Activated CD4-positive, alpha-beta T cell treated with anti-CD3 and anti-CD28 coated beads for 4 hours (primary cell): Measurements from ENCODE around the gene KIFBP.
"Not testable (repeated sequence)": the region's sequence is repeated elsewhere in the genome, so short reads cannot be mapped to it uniquely, and the experiment has no call there.

ENCODE experiments used
- DNase-seq, 2 donors: peaks; one replicate each; pipeline ENCODE4 v3.0.0-alpha.2; 2020

The KIFBP gene, protein sequence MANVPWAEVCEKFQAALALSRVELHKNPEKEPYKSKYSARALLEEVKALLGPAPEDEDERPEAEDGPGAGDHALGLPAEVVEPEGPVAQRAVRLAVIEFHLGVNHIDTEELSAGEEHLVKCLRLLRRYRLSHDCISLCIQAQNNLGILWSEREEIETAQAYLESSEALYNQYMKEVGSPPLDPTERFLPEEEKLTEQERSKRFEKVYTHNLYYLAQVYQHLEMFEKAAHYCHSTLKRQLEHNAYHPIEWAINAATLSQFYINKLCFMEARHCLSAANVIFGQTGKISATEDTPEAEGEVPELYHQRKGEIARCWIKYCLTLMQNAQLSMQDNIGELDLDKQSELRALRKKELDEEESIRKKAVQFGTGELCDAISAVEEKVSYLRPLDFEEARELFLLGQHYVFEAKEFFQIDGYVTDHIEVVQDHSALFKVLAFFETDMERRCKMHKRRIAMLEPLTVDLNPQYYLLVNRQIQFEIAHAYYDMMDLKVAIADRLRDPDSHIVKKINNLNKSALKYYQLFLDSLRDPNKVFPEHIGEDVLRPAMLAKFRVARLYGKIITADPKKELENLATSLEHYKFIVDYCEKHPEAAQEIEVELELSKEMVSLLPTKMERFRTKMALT

DNA sequence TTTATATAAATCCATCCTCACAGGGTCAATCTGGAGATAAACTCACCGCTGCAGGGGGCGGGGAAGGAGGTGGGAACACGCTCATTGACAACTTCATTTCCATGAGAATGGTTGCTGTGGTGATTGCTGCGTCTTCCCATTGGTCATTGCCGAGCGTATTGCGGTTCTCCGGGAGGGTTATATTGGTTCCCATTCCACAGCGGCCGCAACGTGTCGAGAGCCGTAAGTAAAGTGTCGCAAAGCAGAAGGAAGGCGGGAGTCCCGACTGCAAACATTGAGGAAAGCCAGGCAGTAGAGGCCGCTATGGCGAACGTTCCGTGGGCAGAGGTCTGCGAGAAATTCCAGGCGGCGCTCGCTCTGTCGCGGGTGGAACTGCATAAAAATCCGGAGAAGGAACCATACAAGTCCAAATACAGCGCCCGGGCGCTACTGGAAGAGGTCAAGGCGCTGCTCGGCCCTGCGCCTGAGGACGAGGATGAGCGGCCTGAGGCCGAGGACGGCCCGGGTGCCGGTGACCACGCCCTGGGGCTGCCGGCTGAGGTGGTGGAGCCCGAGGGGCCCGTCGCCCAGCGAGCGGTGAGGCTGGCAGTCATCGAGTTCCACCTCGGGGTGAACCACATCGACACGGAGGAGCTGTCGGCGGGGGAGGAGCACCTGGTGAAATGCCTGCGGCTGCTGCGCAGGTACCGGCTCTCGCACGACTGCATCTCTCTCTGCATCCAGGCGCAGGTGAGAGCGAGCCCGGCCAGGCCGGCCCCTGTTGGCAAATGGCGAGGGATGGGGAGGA lies at the start of gene KIFBP:
Gene KIFBP, plus strand, starts transcription at position 274 of the 787 bp plus-strand sequence. Its CDS starts 30 bp downstream, at position 304.
- peak; percentile 73 to 75 for DNase-seq

DNA sequence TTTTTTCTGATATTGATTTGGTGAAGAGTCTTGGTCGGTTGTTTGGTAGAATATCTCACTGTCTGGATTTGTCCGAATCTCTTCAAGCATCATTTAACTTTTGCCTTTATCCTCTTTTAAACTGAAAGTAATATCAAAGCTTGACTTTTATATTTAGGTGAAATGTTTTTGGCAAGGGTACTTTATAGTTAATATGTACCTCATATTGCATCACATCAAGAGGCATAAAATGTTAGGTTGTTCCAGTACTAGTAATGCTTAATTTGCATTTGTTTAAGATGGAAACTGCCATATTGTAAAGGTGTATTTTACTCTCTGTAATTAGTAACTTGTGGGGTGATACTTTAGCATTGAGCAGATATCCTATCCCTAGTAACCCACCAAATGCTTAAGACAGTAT lies 49.7 kb upstream of the KIFBP start:
- DNase-seq: no peak

DNA sequence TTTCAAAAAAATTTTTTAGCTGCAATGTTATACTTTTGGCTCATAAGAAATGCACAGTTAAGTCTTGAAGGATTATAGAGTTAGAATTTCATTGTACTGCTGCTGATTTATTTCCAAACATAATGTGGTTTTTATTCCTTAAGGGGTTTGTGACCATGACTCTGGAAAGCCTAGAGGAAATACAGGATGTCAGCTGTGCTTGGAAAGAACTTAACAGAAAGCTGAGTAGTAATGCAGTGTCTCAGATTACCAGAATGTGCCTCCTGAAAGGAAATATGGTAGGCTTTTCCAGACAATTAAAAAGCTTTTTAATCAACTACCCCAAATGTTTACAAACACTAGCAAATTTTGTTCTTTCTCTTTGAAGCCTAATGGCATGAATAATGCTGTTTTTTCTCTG lies 47.7 kb upstream of the KIFBP start:
- DNase-seq: not testable (repeated sequence)

DNA sequence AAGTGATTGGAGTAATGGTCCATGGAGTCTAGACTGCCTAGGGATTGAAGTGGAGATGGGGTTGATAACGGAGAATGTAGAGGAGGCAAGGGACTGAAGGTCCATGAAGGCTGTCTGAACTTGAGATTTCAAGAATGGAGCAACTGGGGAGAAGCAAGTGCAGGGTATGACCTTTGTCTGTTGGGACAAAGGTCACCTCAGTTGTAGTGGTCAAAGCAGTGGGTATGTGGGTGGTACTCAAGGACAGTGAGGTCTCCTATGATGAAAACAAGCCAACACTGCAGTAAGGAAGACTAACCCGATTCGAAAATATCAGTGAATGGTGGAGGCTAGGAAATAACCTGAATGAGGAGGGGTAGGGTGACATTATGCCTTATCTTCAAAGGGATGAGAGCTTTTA lies 38.0 kb upstream of the KIFBP start:
- DNase-seq: no peak

GRCh38 chr10:68954904-68955303 lies 33.7 kb upstream of the KIFBP start:
- no peak for DNase-seq

- no peak for DNase-seq
Measured at GRCh38 chr10:68955355-68955831, 33.2 kb upstream of the KIFBP start.

DNA sequence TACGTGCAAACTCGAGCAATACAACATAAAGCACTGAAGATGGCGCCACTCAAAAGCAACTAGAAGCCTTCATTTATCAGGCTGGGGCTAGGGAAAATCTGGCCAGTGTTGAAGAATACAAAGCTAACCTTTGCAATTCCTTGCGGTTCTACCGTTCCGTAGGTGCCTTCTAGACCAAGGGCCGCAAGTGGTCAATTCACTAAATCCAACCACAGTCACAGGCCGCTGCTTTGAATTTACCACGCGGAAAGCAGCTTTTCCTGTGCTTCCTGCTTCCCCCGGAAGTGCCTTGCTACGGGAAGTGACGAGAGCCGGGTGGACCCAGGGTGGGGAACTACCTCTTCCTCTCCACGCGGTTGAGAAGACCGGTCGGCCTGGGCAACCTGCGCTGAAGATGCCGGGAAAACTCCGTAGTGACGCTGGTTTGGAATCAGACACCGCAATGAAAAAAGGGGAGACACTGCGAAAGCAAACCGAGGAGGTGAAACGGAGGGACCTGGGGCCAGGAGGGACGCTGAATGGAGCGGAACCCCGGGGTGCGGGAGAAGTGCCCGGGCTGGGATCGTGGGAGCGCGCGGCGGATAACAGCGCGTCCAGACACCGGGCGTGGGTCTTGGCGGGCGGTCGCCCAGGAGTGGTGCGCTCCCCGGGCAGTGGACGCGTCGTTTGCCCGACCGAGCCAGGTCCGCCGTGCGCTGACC lies 32.6 kb upstream of the KIFBP start, which contains the start of gene DDX21:
Gene DDX21, plus strand, starts transcription at position 339 of the 701 bp plus-strand sequence. Its CDS starts 56 bp downstream, at position 395.
- peak; percentile 87 to 92 for DNase-seq

GRCh38 chr10:68957284-68957615 lies 31.4 kb upstream of the KIFBP start:
- no peak for DNase-seq

GRCh38 chr10:68957654-68958053 lies 30.9 kb upstream of the KIFBP start:
- DNase-seq: no peak

DNA sequence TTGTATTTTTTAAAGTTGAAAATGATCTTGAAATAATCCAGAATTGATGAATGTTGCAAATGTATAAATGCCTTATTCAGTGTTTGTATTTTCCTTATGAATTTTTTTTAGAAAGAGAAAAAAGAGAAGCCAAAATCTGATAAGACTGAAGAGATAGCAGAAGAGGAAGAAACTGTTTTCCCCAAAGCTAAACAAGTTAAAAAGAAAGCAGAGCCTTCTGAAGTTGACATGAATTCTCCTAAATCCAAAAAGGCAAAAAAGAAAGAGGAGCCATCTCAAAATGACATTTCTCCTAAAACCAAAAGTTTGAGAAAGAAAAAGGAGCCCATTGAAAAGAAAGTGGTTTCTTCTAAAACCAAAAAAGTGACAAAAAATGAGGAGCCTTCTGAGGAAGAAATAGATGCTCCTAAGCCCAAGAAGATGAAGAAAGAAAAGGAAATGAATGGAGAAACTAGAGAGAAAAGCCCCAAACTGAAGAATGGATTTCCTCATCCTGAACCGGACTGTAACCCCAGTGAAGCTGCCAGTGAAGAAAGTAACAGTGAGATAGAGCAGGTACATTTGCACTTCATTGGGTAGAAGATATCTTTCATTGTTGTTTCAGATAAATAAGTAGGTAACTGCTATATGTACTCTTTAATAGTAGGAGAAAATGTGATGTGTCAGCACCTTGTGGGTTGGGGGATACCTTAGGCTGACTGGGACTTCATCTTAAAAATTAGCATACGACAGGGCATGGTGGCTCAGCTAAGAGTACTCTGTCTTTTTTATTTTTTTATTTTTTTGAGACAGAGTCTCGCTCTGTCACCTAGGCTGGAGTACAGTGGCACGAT lies 28.7 kb upstream of the KIFBP start:
- DNase-seq: no peak

- DNase-seq: no peak
Measured at GRCh38 chr10:68963151-68963550, 25.5 kb upstream of the KIFBP start.

DNA sequence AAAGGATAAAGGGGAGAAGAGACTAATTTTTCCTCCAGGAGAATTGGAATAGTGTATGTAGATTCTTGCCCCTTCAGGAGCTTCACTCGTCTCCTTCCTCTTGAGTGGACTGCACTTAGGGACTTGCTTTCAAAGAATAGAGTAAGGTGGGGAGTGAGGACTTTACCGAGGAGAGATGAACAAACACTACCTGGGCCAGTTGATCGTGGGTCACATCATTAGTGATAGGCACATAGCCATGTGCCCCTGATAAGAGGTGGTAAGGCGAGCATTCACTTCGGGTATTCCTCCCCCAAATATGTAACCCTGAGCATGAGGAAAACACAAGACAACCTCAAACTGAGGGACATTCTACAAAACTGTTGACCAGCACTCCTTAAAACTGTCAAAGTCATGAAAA lies 14.6 kb upstream of the KIFBP start:
- DNase-seq: no peak

GRCh38 chr10:68975936-68976473 lies 12.6 kb upstream of the KIFBP start:
- DNase-seq: not testable (repeated sequence)

- not testable (repeated sequence) for DNase-seq
Measured at GRCh38 chr10:68979738-68980137, 8.9 kb upstream of the KIFBP start.

DNA sequence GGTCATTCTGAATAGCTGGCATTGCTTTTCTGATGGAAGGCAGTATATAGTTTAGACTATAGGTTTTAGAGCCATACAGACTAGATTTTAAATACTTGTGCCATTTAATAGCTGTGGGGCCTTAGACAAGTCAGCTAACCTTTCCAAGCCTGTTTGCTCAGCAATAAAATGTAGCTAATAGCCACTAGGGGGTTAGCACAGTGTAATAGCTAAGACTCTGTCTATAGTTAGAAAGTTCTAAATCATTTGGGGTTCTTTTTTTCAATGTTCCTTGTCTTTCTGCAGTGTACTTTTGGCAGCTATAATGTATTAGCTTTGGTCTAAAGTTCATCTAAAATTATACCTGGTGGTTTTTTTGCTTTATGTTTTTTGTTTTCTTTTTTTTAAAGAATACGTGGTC lies 7.5 kb upstream of the KIFBP start:
- DNase-seq: no peak

- no peak for DNase-seq
Measured at GRCh38 chr10:68982389-68982788, 6.2 kb upstream of the KIFBP start.

DNA sequence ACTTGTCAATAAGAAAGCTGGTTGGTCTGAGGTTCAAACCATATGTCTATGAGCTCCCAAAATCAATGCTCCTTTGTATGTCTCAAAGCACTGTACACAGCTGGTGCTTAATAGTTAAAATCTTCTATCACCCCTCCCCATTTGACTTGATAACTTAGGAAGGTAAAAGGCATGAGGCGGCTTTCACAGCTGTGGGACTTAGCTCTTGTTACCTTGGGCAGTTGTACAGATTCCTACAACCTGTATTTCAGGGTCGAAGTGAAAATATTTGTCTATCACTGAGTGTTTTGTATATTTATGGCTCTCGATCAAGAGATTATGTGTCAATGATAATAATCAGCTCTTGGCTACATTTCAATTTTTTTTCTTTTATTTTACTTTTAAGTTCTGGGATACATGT lies 992 bp upstream of the KIFBP start:
- no peak for DNase-seq

DNA sequence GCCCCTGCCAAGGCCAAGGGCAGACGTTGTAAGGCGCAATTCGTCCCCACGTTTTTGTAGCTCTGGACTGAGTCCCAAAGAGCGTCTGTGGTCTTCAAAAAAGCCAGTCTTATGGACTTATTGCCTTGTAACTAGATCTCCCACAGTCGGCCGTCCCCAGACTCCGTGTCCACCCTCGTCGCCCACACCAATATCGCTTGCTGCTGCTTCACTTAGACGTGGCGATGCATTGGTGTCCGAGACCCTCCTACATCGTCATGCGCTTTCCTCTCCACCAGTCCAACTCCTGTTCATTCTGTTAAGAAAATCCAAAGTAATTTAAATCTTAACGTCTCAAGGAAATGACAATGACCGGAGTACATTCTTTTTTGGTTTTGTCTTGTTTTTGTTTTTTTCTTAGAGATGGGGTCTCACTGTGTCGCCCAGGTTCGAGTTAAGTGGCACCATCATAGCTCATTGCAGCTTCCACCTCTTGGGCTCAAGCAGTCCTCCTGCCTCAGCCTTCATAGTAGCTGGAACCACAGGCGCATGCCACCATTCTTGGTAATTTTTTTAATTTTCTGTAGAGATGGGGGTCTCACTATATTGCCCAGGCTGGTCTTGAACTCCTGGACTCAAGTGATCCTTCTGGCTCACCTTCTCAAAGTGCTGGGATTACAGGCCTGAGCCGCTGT lies 851 bp downstream of the KIFBP start:
- no peak for DNase-seq

DNA sequence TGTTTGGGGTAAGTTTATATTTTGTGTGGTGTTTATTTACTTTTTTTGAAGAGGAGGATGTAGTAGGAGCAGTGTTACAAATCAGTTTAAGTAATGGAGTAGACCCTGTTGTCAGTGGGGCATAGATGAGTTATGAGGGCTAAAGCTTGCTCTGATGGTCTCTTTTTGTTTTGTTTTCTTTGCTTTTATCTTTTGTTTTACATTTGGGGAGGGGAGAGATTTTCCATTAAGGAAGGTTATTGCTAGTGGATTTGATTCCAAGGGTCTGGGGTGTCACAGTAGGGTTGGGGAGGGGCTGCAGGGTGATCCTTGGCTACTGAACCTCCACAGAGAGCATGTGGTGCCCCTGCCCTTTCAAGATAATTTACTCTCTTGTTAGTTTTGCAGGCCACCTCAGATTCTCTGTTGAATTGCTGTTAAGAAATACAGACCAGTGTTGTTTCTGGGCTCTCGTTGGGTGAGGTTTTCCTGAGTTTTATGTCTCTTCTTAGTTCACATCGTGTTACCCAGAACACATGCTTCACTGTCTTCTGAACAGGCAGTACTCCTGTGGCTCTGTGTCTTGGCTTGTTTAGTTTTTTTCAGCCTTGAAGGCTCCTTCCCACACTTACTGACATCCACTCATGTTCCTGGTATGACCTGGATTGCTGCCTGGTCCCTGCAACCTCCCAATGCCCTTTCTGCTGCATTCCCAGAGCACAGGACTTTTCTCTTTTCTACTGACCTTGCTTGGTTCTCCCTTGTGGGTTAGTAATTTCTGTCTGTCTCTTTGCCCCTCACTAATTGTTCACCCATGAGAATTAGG lies 4.2 kb downstream of the KIFBP start:
- no peak for DNase-seq

DNA sequence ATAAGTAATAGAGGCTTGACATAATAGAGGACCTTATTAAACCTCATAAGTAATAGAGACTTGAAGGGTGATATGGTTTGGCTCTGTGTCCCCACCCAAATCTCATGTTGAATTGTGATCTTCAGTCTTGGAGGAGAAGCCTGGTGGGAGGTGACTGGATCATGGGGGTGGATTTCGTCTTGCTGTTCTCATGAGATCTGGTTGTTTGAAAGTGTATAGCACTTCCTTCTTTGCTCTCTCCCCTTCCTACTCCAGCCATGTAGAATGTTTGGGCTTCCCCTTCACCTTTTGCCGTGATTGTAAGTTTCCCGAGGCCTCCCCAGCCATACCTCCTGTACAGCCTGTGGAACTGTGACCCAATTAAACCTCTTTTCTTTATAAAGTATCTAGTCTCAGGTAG lies 8.6 kb downstream of the KIFBP start:
- DNase-seq: no peak
